Fibroblast of the aortic adventitia (primary cell): ENCODE measurements around the gene ADGRB3. TPM values are rescaled to one million over a fixed set of nuclear protein-coding genes. Genes with fewer than 3 reads are reported as not detected.

Experiments used
- DNase-seq: peaks from one replicate; pipeline ENCODE4 v3.0.0-alpha.2; 2010; ENCODE audit warnings: low read depth
- H3K4me3 ChIP-seq: 2 replicates; pipeline ENCODE4 v1.5.1; 2011; ENCODE audit warnings: low read depth, mild to moderate bottlenecking, control low read depth, low read length, moderate library complexity
- CTCF ChIP-seq: IDR thresholded peaks from 2 replicates; pipeline ENCODE4 v1.5.1; 2011; ENCODE audit warnings: mild to moderate bottlenecking, low read length, control low read depth, inconsistent platforms; ENCODE audit not compliant: insufficient read depth
- total RNA-seq: library from RNA; depleted of rRNA; stranded (reverse); fragments of >200 nt; gene quantifications from 2 replicates; pipeline ENCODE4 v1.2.3, GENCODE V29; 2012; ENCODE audit warnings: low replicate concordance

The ADGRB3 gene
- total RNA-seq, 1 donor: 1.4 TPM

- DNase-seq: no peak
- TF ChIP-seq CTCF: no peak
- no peak overlapping the region for H3K4me3 ChIP-seq
These were observed 487.3 kb downstream of the ADGRB3 start for GRCh38 chr6:69122407-69122773.

- DNase-seq: no peak
- no peak for TF ChIP-seq CTCF
- H3K4me3 ChIP-seq: no peak overlapping the region
These were observed 493.3 kb downstream of the ADGRB3 start for GRCh38 chr6:69128411-69128810.

GRCh38 chr6:69129046-69129445 is 494.0 kb downstream of the ADGRB3 start:
- no peak for DNase-seq
- TF ChIP-seq CTCF: no peak
- H3K4me3 ChIP-seq: no peak overlapping the region

GRCh38 chr6:69135927-69136326 is 500.8 kb downstream of the ADGRB3 start:
- TF ChIP-seq CTCF: no peak
- no peak for DNase-seq
- H3K4me3 ChIP-seq: no peak overlapping the region

GRCh38 chr6:69138148-69138547 is 503.1 kb downstream of the ADGRB3 start:
- no peak for TF ChIP-seq CTCF
- no peak overlapping the region for H3K4me3 ChIP-seq
- DNase-seq: no peak

GRCh38 chr6:69138893-69139494 is 503.9 kb downstream of the ADGRB3 start:
- no peak for DNase-seq
- no peak for TF ChIP-seq CTCF
- H3K4me3 ChIP-seq: no peak overlapping the region

GRCh38 chr6:69145062-69145461 is 510.0 kb downstream of the ADGRB3 start:
- no peak for TF ChIP-seq CTCF
- no peak overlapping the region for H3K4me3 ChIP-seq
- DNase-seq: no peak
